RWPE1 (cell line): ENCODE data around the gene BRPF1.
A peak's percentile ranks its signal among the peaks of the same experiment; 100 is the strongest.

ENCODE experiments used
- CTCF ChIA-PET: fragments of 350-600 bp; sonication (Branson Sonifier 250); formaldehyde crosslinking; extraction: SDS; loops from one replicate; lab custom pipeline; 2021; lab: Yijun Ruan, JAX
- POLR2A ChIA-PET: fragments of 400-600 bp; formaldehyde crosslinking; extraction: SDS; loops from one replicate; lab custom pipeline; 2020; ENCODE audit warnings: antibody characterized with exemption; ENCODE audit not compliant: low non-redundant PET; lab: Yijun Ruan, JAX
- DNase-seq: peaks from one replicate; pipeline ENCODE4 v3.0.0; 2012; ENCODE audit warnings: low spot score
- H3K27ac ChIP-seq: fragments of 450-650 bp; 2 replicates; pipeline ENCODE4 v1.5.1; 2017
- CTCF ChIP-seq: fragments of 450-650 bp; conservative IDR thresholded peaks from 2 replicates; pipeline ENCODE4 v1.5.1; 2017; ENCODE audit warnings: low read depth, mild to moderate bottlenecking

The BRPF1 gene

GRCh38 chr3:9749296-9749644, 17.7 kb downstream of the BRPF1 start:
- TF ChIP-seq CTCF: no peak
- POLR2A ChIA-PET: no interaction called here
- no peak for DNase-seq
- CTCF ChIA-PET: no interaction called here
- peak overlapping the region; percentile 95 for H3K27ac ChIP-seq

GRCh38 chr3:9749645-9750555, 18.4 kb downstream of the BRPF1 start, which contains the start of gene OGG1:
OGG1 (plus strand) TSS chr3:9749952; CDS start chr3:9750287, 335 bp downstream.
- TF ChIP-seq CTCF: no peak
- peak within 1 kb of the TSS; percentile 95 for H3K27ac ChIP-seq
- CTCF ChIA-PET: interaction anchor here (0.6 kb wide), 1 partner anchor 127 kb away, joined by 5 read pairs; no protein-coding TSS in a partner anchor
- POLR2A ChIA-PET: no interaction called here
- DNase-seq: peak; percentile 95

GRCh38 chr3:9750556-9751411, 19.2 kb downstream of the BRPF1 start:
- CTCF ChIA-PET: interaction anchor here (0.6 kb wide), 1 partner anchor 128 kb away, joined by 5 read pairs; no protein-coding TSS in a partner anchor

GRCh38 chr3:9754678-9755077, 23.1 kb downstream of the BRPF1 start:
- CTCF ChIA-PET: no interaction called here
- POLR2A ChIA-PET: interaction anchor here (0.6 kb wide), 1 partner anchor 167 kb away, joined by 4 read pairs; no protein-coding TSS in a partner anchor
- H3K27ac ChIP-seq: peak overlapping the region; percentile 83
- no peak for DNase-seq
- TF ChIP-seq CTCF: no peak

More at GRCh38 chr3:9750556-9751411, 19.2 kb downstream of the BRPF1 start:
- POLR2A ChIA-PET: no interaction called here
- no peak for DNase-seq
- H3K27ac ChIP-seq: peak overlapping the region; percentile 95
- no peak for TF ChIP-seq CTCF

GRCh38 chr3:9757427-9757826, 25.9 kb downstream of the BRPF1 start:
- CTCF ChIA-PET: no interaction called here
- no peak for TF ChIP-seq CTCF
- no peak for DNase-seq
- POLR2A ChIA-PET: no interaction called here
- no peak overlapping the region for H3K27ac ChIP-seq
